Measurements from ENCODE around the gene HADH.

GRCh38 chr4:107977482-107977881 lies 12.2 kb upstream of the HADH start:
- TF ChIP-seq CTCF (IDR thresholded peaks at IDR 0.05) (no peak), POLR2A (IDR thresholded peaks at IDR 0.05) (no peak)

All from lower leg skin (tissue), 3 donors.